Right cardiac atrium (tissue), 5 donors: ENCODE results near the gene FRAS1. TPM values are rescaled to one million over a fixed set of nuclear protein-coding genes. Genes with fewer than 3 reads are reported as not detected.
A peak's percentile ranks its signal among the peaks of the same experiment; 100 is the strongest.
"Not testable (repeated sequence)": the region's sequence is repeated elsewhere in the genome, so short reads cannot be mapped to it uniquely, and the experiment has no call there.

ENCODE experiments used
- ATAC-seq, 2 donors: fragments of 200-7000 bp; cut with Tn5 transposase; one replicate each; pipeline versions ENCODE4 v1.8.0 to v1.9.1; 2020; ENCODE audit warnings: moderate library complexity in 2 of 2, mild to moderate bottlenecking in 1 of 2
- DNase-seq, 3 donors: peaks; one replicate each; pipeline ENCODE4 v3.0.0-alpha.2; 2020
- H3K27ac ChIP-seq: one replicate; pipeline ENCODE4 v1.5.1; 2013; ENCODE audit warnings: mild to moderate bottlenecking, low read length, control low read depth, moderate library complexity
- H3K27me3 ChIP-seq: one replicate; pipeline ENCODE4 v1.6.1; 2013; ENCODE audit not compliant: control insufficient read depth, insufficient read depth
- H3K4me1 ChIP-seq: one replicate; pipeline ENCODE4 v1.6.1; 2013; ENCODE audit warnings: low read length; ENCODE audit not compliant: control insufficient read depth, insufficient read depth
- H3K4me3 ChIP-seq: one replicate; pipeline ENCODE4 v1.5.1; 2013; ENCODE audit warnings: low read length, control low read depth
- H3K9me3 ChIP-seq: one replicate; pipeline ENCODE4 v1.6.1; 2013; ENCODE audit warnings: low read length; ENCODE audit not compliant: control insufficient read depth
- WGBS: extraction: QIAGEN DNeasy Blood & Tissue Kit; methylation state at CpG from one replicate; pipeline ENCODE4 v1.1.7; 2013; 5-methylcytosine and 5-hydroxymethylcytosine counted together
- intact Hi-C, 4 donors: fragments of 100-400 bp; cut with DNase I; formaldehyde crosslinking; loops; one replicate each; pipeline versions ENCODE4 v1.11.0 to v1.14.0; 2022 to 2023
- polyA plus RNA-seq: library from polyadenylated mRNA; stranded (reverse); fragments of 200-250 nt; gene quantifications from one replicate; pipeline ENCODE4 v1.2.3, GENCODE V29; 2013
- total RNA-seq, 4 donors: library from RNA; stranded (reverse); fragmentation: NEBNext Ultra II Directional; extraction: Animal tissue kit (Norgen Biotek cat#: 25700); gene quantifications; one replicate each; pipeline ENCODE4 v1.2.1, GENCODE V29; 2021
- donor health status: healthy with polysubstance abuse.
- donor health status: DM: no; HTN: yes; CAD: no.
- donor health status: DM: no; HTN: no; CAD: no.
- donor health status: DM: no; HTN: yes; CAD: no; lungs with severe emphysema.
- donor health status: DM: yes; HTN: yes; CAD: no.

FRAS1 gene
- total and polyA plus RNA-seq, 5 donors = 1.1 to 7.9 (median 5.1) TPM

- peaks cover 5% of the 10 kb centered on the region for H3K4me1 ChIP-seq
- no peak for ATAC-seq
- DNase-seq = no peak
- intact Hi-C loops = no loop called here
- no peak overlapping the region for H3K4me3 ChIP-seq
- no peaks in the 10 kb centered on the region for H3K27me3 ChIP-seq
- H3K27ac ChIP-seq = no peak overlapping the region
- 97% methylated on average over 1 of the region's 1 CpG for WGBS
- H3K9me3 ChIP-seq = no peaks in the 10 kb centered on the region
Measured at GRCh38 chr4:78075986-78076385, 18.9 kb downstream of the FRAS1 start.

- intact Hi-C loops = no loop called here
- DNase-seq = no peak
- no peak overlapping the region for H3K27ac ChIP-seq
- no peaks in the 10 kb centered on the region for H3K27me3 ChIP-seq
- peaks cover 5% of the 10 kb centered on the region for H3K4me1 ChIP-seq
- no peaks in the 10 kb centered on the region for H3K9me3 ChIP-seq
- H3K4me3 ChIP-seq = no peak overlapping the region
- 100% methylated on average over 1 of the region's 1 CpG for whole genome bisulfite sequencing
- ATAC-seq = no peak
Measured at GRCh38 chr4:78078101-78078500, 21.0 kb downstream of the FRAS1 start.

- Histone ChIP-seq H3K27ac (no peak overlapping the region), H3K4me3 (no peak overlapping the region), H3K9me3 (no peaks in the 10 kb centered on the region), H3K27me3 (no peaks in the 10 kb centered on the region), H3K4me1 (peaks cover 2% of the 10 kb centered on the region)
- intact Hi-C loops = no loop called here
- DNase-seq (no peak), ATAC-seq (no peak)
- 61% methylated on average over 10 of the region's 10 CpGs for WGBS
Measured at GRCh38 chr4:78079726-78080430, 22.8 kb downstream of the FRAS1 start.

- no peak overlapping the region for H3K4me3 ChIP-seq
- DNase-seq (no peak), ATAC-seq (no peak)
- H3K27ac ChIP-seq = no peak overlapping the region
- 91% methylated on average over 2 of the region's 2 CpGs for WGBS
- H3K9me3 ChIP-seq = no peaks in the 10 kb centered on the region
- intact Hi-C loops = no loop called here
- H3K27me3 ChIP-seq = no peaks in the 10 kb centered on the region
- H3K4me1 ChIP-seq = no peaks in the 10 kb centered on the region
Measured at GRCh38 chr4:78081541-78081940, 24.4 kb downstream of the FRAS1 start.

GRCh38 chr4:78083035-78083434 is 25.9 kb downstream of the FRAS1 start:
- Histone ChIP-seq H3K27me3 (no peaks in the 10 kb centered on the region), H3K4me3 (no peak overlapping the region), H3K4me1 (no peaks in the 10 kb centered on the region), H3K27ac (no peak overlapping the region), H3K9me3 (no peaks in the 10 kb centered on the region)
- intact Hi-C loops = no loop called here
- DNase-seq (no peak), ATAC-seq (no peak)

- ATAC-seq (no peak), DNase-seq (no peak)
- intact Hi-C loops = no loop called here
- Histone ChIP-seq H3K4me1 (no peaks in the 10 kb centered on the region), H3K27me3 (no peaks in the 10 kb centered on the region), H3K4me3 (no peak overlapping the region), H3K27ac (no peak overlapping the region), H3K9me3 (no peaks in the 10 kb centered on the region)
- WGBS = 96% methylated on average over 3 of the region's 3 CpGs
Measured at GRCh38 chr4:78091534-78091933, 34.4 kb downstream of the FRAS1 start.

- H3K27me3 ChIP-seq, H3K9me3 ChIP-seq, ATAC-seq, H3K27ac ChIP-seq, H3K4me3 ChIP-seq, H3K4me1 ChIP-seq, intact Hi-C loops, DNase-seq: not testable (repeated sequence)
- 74% methylated on average over 5 of the region's 5 CpGs for WGBS
Measured at GRCh38 chr4:78092350-78092749, 35.2 kb downstream of the FRAS1 start.

GRCh38 chr4:78092850-78093249 is 35.7 kb downstream of the FRAS1 start:
- no peaks in the 10 kb centered on the region for H3K4me1 ChIP-seq
- H3K27ac ChIP-seq = no peak overlapping the region
- H3K4me3 ChIP-seq = no peak overlapping the region
- ATAC-seq (no peak), DNase-seq (no peak)
- H3K27me3 ChIP-seq = no peaks in the 10 kb centered on the region
- H3K9me3 ChIP-seq = no peaks in the 10 kb centered on the region
- intact Hi-C loops = no loop called here

- Histone ChIP-seq H3K27ac (no peak overlapping the region), H3K4me3 (no peak overlapping the region), H3K27me3 (no peaks in the 10 kb centered on the region), H3K4me1 (no peaks in the 10 kb centered on the region), H3K9me3 (no peaks in the 10 kb centered on the region)
- no peak for DNase-seq
- no peak for ATAC-seq
- intact Hi-C loops = no loop called here
- WGBS = 55% methylated on average over 2 of the region's 2 CpGs
Measured at GRCh38 chr4:78095081-78095480, 38.0 kb downstream of the FRAS1 start.

GRCh38 chr4:78099058-78099457 is 41.9 kb downstream of the FRAS1 start:
- H3K4me1 ChIP-seq = no peaks in the 10 kb centered on the region
- no peak overlapping the region for H3K4me3 ChIP-seq
- intact Hi-C loops = no loop called here
- ATAC-seq = peak; percentile 84 to 87
- H3K27me3 ChIP-seq = no peaks in the 10 kb centered on the region
- no peaks in the 10 kb centered on the region for H3K9me3 ChIP-seq
- H3K27ac ChIP-seq = peak overlapping the region; percentile 67
- DNase-seq = peak in 1 of 3 donors; percentile 40
- WGBS = 60% methylated on average over 3 of the region's 3 CpGs

- no peak for ATAC-seq
- DNase-seq = no peak
Measured at GRCh38 chr4:78100060-78100459, 42.9 kb downstream of the FRAS1 start.

GRCh38 chr4:78119698-78120097 is 62.6 kb downstream of the FRAS1 start:
- Histone ChIP-seq H3K27me3 (no peaks in the 10 kb centered on the region), H3K4me3 (no peak overlapping the region), H3K4me1 (peaks cover 2% of the 10 kb centered on the region), H3K27ac (no peak overlapping the region), H3K9me3 (no peaks in the 10 kb centered on the region)
- no peak for ATAC-seq
- 96% methylated on average over 2 of the region's 2 CpGs for WGBS
- intact Hi-C loops = no loop called here
- DNase-seq = no peak

More at GRCh38 chr4:78100060-78100459, 42.9 kb downstream of the FRAS1 start:
- H3K4me1 ChIP-seq = no peaks in the 10 kb centered on the region
- H3K27ac ChIP-seq = no peak overlapping the region
- no peak overlapping the region for H3K4me3 ChIP-seq
- intact Hi-C loops = no loop called here
- H3K27me3 ChIP-seq = no peaks in the 10 kb centered on the region
- H3K9me3 ChIP-seq = no peaks in the 10 kb centered on the region
